Stimulated activated CD4-positive, alpha-beta T cell treated with anti-CD3 and anti-CD28 coated beads, Interleukin-1b, Interleukin-23, amount 100 ng/mL, for 4 hours (primary cell): ENCODE measurements around the gene SCML1.

Experiments used
- DNase-seq, 2 donors: peaks; one replicate each; pipeline ENCODE4 v3.0.0-alpha.2; 2020; ENCODE audit warnings: low read depth in 2 of 2

SCML1 gene

DNA sequence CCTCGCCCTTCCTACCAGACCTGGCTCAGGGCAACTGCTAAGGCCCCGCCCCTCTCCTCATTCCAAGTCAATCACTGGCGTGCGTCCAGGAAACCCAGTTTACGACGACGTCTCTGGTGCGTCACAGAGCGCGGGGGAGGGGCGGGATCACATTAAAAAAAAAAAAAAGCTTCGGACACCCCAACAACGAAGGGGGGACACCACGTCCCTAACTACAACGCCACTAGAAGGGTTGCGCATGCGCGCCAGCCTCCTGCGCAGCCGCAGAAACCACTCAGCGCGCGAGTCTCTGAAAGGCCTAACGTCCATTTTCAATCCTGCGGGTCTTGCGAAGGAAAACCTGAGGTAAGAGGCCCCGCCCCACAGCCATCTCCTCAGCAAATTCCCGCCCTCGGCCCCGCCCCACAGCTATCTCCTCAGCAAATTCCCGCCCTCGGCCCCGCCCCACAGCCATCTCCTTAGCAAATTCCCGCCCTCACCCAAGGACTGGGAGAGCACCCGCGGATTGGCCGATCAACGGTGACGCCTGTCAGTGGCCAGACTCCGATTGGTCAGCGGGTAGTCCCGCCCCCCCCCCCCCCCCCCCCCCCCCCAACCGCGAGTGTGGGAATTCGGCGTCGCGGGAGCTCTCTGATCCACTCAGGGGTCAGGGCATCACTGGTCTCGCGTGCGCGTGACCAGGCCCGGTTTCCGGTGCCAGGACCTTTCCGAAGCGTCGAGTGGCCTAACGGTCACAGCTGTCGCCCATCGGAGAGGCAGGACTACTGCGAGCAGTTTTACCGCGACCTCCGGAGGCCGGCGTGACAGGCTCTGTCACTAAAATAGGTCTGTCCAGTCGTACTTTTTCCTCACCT lies at the start of gene SCML1:
Gene SCML1 (plus strand): TSS at position 638 of the 854 bp plus-strand sequence. CDS start 6,694 bp downstream, outside the sequence.
- DNase-seq: peak; percentile 80 to 84

DNA sequence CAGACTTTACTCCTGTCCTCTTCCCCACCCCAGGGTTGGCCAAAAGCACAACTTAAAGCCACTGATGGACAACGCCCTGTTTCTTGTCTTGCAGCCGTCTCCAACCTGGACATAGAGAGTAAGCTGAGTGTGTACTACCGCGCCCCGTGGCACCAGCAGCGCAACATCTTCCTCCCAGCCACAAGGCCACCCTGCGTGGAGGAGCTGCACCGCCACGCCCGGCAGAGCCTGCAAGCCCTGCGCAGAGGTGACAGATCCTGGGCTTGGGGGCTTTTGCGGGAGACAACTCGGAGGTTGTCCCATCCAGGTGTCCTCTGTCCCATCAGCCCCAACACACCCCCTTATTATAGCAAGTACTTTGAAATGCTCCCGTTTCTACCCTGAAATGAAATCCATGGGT lies 49.6 kb upstream of the SCML1 start:
- DNase-seq: no peak

DNA sequence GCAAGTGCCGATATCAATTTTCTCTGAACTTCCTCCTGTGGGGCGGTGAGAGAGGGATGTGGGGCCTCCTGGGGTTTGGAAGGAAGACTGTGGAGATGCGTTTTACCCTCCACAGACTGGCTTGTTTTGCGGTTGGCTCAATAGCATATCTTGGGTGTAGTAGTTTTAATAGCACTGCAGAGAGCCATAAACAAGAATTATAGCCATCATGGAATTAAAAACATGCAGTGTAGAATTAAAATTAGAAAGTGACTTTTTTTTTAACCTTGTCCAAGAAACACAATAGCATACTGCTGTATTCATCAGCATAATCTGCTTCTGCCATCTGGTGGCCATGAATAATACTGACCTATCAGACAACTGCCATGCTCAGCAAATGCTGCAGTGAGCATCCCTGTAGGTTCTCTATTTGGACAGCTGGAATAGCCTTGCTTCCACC lies 47.3 kb upstream of the SCML1 start:
- peak in 1 of 2 donors; percentile 21 for DNase-seq

- DNase-seq: no peak
Observed at GRCh38 chrX:17692709-17693346, 44.5 kb upstream of the SCML1 start.

DNA sequence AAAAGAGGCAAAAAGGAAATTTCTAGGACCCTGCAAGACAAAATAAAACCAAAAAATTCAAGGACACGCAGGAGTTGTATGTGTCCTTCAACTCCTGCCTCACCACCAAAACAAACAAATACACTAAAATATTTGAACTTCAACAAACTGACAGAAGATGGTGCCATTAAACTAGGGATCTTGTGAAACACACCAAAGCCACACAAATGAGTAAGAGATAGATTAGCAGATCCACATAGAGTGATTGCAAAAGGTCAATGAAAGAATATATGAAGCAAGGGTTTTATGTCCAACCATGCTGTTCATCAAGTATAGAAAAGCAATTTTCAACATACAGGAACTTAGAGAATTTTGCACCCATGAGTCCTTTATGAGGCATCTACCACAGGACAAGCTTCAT lies 40.1 kb upstream of the SCML1 start:
- DNase-seq: no peak

GRCh38 chrX:17700976-17701375 lies 36.3 kb upstream of the SCML1 start:
- DNase-seq: no peak

- no peak for DNase-seq
Observed at GRCh38 chrX:17703201-17703600, 34.1 kb upstream of the SCML1 start.

DNA sequence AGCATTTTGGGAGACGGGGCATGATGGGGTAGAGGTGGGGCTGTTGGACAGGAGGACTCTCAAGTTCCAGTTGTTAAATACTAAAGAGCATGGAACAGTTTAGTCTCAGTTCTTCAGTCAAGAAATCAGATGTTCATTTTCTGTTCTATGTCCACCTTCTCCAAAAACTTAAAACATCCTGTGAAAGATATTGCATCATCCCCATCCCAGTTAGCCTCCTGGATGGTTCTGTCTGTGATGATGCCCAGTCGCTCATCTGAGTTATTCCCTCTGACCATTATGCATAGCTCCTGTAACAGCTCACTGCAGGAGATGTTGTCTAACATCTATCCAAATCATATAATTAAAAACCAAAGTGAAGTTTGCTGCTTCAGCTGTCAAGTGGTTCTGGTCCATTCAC lies 32.1 kb upstream of the SCML1 start:
- no peak for DNase-seq

DNA sequence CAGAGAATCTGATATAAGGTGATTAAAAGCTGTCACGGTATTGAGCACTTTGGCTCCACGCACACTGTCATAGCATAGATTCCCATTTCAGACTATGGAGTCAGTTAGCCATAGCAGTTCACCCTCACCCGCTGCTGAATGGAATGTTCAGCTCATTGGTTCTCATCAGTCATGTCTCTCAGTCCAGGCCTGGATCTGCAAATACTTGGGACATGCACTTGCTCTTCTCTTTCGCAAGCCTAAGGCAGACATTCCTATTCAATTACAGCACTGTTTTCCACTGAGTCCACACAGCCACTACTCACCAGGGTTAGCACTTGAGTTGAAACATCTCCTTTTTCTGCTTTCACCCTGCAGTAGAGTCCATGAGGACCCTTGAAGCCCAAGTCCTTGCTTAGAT lies 30.6 kb upstream of the SCML1 start:
- no peak for DNase-seq

- DNase-seq: no peak
Observed at GRCh38 chrX:17707731-17708130, 29.6 kb upstream of the SCML1 start.

- DNase-seq: no peak
Observed at GRCh38 chrX:17710871-17711301, 26.4 kb upstream of the SCML1 start.

DNA sequence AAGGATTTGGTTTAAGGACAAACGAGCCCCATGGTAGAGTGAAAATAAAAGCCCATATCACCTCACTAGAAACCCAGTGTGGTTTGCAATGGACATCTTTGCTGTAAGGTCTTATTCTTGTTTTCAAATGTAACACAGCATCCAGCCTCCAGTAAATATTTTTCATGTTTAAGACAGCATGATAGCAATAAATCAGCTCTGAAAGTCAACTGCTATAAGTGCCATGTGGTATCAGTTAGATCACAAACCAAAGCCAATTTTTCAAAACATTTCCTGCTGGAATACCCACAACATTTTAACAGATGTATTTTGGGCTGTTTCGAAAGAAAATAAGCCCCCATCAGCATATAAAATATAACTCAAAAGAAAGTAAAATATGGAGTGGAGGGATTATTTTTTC lies 24.0 kb upstream of the SCML1 start:
- DNase-seq: no peak

- DNase-seq: no peak
Observed at GRCh38 chrX:17718649-17719165, 18.6 kb upstream of the SCML1 start.

DNA sequence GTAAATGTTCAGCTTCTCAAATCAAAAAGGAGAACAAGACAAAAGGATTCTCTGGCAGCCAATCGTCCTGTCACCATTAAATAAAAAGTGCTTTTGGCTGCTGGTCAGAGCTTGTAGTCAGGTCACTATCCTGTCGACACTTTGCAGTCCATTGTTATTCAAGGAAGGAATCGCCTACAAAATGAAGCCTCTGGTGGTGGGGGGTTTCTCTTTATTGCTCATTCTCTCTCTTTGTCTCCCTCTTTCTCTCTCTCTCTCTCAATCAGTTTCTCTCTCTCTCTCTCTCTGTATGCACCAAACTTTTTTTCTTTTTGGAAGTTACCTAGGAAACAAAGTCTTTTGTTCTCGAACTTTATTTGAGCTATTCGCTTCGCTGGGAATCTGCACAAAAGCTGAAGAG lies 17.6 kb upstream of the SCML1 start:
- no peak for DNase-seq

DNA sequence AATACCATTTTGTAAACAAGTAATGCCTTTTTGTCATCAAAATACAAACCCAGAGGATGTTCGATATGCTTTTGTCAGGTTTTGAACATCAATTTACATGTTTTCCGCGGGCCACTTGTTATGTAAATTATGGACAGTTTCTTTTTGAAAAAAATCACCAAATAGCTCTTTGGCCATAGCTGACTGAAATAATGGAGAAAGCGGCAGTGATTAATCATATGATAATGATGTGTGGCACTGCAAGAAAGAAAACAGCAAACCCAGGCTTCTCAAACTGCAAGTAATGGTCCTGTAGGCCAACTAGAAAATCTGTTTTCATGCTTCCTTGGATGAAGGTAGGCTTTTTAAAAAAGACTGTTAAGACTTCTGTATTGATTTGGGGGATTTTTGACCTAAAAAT lies 15.6 kb upstream of the SCML1 start:
- no peak for DNase-seq

- DNase-seq: no peak
Observed at GRCh38 chrX:17725181-17725580, 12.1 kb upstream of the SCML1 start.

DNA sequence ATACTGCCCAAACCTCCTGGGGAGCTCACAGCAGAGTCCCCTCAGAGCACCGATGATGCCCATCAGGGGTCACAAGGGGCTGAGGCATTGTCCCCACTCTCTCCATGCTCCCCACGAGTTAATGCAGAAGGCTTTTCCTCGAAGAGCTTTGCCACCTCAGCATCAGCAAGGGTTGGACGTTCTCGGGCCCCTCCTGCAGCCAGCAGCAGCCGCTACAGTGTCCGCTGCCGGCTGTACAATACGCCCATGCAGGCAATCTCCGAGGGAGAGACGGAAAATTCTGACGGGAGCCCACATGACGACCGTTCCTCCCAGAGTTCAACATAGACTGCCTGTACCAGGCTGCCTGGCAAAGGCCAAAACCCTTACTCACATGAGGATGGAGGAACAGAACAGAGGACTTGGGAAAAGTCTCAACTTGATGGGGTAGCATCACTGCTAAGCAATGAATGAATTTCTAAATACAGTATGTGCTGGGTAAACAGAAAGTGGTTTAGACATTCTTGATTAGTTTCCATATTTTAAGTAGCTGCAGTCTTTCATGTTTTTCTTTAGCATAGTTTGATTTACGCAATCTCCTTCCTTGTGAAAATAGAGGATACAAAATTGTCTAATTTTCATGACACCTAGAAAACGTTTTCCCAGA lies 5.0 kb upstream of the SCML1 start:
- DNase-seq: no peak

DNA sequence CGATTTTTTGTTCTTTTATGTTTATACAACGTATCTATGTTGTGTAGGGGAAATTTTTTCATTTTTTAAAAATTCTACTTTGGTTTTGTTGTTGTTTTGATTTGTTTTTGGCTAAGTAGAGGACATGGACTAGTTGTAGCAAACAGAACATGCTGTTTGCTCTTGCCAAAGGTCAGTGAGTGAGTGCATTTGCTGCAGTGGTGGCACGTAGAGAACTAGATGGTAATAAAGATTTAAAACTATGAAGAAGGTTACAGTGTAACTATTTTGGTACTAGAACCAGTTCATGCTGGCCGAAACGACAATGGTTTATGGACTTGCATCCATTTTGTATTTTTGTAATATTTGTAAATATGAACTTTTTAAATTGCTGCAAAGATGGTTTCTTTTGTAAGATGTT lies 1.9 kb upstream of the SCML1 start:
- no peak for DNase-seq

DNA sequence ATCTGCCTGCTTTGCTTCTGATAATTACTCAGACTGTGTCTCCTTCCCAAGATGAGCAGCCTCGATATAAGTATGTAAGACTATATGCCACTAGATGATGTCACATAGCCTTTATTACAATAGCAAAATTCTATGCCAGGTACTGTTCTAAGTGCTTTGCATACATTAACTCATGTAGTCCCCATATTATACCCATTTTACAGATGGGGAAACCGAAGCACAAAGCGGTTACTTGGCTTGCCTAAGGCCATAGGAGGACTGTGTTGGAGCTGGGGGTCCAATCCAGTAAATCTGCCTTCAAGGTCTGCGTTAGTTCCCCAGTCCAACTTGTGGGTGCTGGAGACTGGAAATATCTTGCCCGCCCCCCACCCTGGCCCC lies 826 bp upstream of the SCML1 start:
- no peak for DNase-seq

GRCh38 chrX:17737710-17737985 lies 355 bp downstream of the SCML1 start:
- no peak for DNase-seq

- DNase-seq: peak; percentile 6 to 15
Observed at GRCh38 chrX:17737986-17738713, 857 bp downstream of the SCML1 start.
